HG03521 (cell line): ENCODE results near the gene RWDD3.

Experiments used
- ATAC-seq: cut with Tn5 transposase; IDR thresholded peaks from one replicate; pipeline ENCODE4 v1.9.1; 2021; ENCODE audit warnings: mild to moderate bottlenecking, moderate library complexity; ENCODE audit not compliant: unreplicated experiment

The RWDD3 gene, protein sequence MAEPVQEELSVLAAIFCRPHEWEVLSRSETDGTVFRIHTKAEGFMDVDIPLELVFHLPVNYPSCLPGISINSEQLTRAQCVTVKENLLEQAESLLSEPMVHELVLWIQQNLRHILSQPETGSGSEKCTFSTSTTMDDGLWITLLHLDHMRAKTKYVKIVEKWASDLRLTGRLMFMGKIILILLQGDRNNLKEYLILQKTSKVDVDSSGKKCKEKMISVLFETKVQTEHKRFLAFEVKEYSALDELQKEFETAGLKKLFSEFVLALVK

DNA sequence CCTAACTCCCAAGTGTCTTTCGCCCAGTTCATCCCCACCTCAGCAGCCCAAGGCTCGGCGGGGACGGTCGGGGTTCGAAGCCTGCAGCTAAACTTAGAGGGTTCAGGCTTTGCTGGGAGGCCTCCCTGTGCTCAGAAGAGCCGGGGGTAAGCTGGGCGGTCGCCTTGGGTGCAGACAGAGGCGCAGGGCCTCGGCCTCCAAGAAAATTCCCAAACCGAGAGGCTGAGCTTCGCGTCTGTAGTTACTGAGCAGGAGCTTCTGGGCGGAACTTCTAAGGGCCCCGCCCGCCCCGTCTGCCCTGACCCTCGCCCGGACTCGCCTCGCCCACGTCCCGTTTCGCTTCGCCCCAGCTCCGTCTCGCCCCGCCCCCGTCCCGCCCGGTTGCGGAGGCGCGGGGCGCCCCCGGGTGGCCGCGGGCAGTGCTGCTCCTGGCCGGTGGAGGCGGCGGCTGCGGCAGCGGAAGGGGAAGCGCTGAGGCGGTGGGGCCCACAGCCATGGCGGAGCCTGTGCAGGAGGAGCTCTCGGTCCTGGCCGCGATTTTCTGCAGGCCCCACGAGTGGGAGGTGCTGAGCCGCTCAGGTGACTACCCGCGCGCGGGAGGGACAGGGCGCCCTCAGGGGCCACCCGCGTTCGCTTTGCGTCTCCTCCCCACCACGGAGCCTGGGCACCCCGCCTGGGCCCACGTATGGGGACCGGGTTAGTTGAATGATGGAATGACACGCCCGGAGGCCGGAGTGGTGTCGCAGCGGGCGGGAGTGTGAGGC lies at the start of gene RWDD3:
Gene RWDD3 (plus strand): TSS at position 474 of the 764 bp plus-strand sequence. CDS start 21 bp downstream, at position 495.
- ATAC-seq = peak; percentile 98

GRCh38 chr1:95186149-95186548 lies 47.9 kb upstream of the RWDD3 start:
- no peak for ATAC-seq

GRCh38 chr1:95193591-95193990 lies 40.4 kb upstream of the RWDD3 start:
- ATAC-seq = no peak

DNA sequence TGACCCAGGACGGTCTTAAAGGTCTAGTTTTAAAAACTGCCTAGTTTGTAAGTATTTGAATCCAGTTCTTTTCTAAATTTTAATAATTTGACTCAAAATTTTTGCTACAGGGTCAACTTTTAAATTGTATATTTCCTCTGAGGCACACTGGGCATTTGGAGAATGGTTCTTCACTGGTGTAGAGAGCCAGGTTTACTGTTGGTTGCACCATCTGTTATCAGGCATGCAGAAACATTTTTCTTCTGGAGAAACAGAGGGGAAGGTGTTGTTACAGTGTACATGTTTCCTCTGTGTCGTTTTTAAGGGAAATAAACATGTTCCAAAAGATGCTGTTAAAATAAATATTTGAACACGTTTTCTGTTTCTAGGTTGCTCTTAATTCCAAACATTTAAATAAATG lies 39.0 kb upstream of the RWDD3 start:
- no peak for ATAC-seq

- no peak for ATAC-seq
These were observed 38.0 kb upstream of the RWDD3 start for GRCh38 chr1:95196017-95196416.

- ATAC-seq = no peak
These were observed 36.3 kb upstream of the RWDD3 start for GRCh38 chr1:95197616-95198252.

- ATAC-seq = no peak
These were observed 32.1 kb upstream of the RWDD3 start for GRCh38 chr1:95201905-95202304.

DNA sequence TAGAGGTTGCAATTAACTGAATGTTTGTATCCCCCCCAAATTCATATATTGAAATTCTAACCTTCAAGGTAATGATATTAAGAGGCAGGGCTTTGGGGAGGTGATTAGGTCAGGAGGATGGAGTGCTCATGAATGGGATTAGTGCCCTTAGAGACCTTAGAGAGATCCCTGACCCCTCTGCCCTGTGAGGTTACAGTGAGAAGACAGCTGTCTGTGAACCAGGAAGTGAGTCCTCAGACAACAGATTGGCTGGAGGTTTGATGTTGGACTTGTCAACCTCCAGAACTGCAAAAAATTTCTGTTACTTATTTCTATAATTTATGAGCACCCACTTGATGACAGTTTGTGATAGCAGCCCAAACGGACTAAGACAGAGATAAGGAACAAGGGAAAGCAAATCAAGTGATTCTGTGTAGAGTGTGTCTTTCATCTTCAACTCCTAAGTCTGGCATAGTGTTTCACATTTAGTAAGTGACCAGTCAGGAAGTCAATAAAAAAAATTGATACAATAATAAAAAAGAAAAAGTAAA lies 30.0 kb upstream of the RWDD3 start:
- no peak for ATAC-seq

DNA sequence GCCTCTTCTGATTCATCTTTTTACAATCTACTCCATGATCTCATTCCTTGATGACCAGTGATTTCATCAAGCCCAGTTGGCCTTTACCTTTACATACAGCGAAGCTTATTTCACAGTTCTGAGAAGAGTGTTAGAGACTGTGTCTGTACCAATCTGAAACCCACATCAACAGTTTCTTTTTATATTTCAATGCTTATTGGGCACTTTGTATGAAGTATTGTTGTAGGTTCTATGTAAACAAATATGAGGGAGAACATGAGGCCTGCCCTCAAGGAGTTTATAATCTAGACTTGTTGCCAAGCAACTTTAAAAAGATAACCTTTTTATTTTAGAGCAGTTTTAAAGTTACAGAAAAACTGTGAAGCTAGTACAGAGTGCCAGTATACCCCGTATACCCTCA lies 27.5 kb upstream of the RWDD3 start:
- ATAC-seq = no peak

GRCh38 chr1:95207223-95207935 lies 26.6 kb upstream of the RWDD3 start:
- ATAC-seq = no peak

DNA sequence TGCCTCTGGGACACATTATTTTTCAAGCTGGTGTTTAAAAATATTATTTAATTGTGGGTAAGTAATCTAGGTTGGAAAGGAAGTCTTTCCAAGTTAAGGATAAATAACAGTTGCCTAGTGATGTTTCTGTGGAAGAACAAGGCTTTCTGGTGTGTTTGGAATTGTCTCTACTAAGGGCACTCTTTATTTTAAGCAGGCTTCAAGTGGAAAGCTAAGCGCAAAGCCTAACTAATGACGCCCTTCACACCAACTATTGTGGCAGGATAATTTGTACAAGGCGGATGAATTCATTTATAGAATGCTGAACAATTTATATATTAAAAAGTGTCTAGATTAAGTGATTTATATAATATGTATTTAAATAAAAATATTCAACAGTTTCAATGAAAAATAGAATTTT lies 25.1 kb upstream of the RWDD3 start:
- ATAC-seq = no peak

DNA sequence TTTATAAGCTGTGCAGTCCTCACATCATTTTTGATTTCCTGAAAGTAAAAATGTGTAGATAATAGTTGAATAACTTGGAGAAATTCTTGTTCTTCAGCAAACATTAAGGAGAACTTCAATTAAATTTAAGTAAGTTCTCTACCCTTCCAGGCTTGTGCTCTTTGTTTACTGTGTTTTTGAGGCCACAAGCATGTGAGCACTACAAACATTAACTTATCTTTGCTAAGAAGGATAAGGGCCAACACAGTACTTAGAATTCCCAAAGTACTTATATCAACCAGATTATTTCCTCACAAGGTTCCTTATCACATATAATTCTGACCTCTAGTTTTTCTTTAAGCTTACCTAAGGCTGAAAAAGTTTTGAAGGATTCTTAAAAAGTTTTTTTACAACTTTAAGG lies 24.7 kb upstream of the RWDD3 start:
- ATAC-seq = no peak

- no peak for ATAC-seq
These were observed 17.6 kb upstream of the RWDD3 start for GRCh38 chr1:95216292-95216990.

- ATAC-seq = no peak
These were observed 16.6 kb upstream of the RWDD3 start for GRCh38 chr1:95217371-95217770.

DNA sequence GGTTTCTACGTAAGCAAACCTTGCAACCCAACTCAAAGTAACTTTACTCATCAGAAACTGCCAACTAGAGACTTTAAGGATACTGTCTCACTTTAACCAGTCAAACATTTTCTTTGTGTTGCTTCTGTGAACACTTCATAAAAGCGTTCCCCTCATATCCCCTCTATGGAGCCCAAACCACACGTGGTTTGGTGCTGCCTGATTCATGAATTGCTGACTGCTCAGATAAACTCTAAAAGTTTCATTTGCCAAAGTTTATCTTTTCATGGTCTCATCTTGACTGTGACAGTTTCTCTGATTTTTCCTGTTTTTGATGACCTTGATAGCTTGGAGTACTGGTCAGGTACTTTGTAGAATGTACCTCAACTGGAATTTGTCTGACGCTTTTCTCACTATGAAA lies 14.6 kb upstream of the RWDD3 start:
- ATAC-seq = no peak

GRCh38 chr1:95221306-95221705 lies 12.7 kb upstream of the RWDD3 start:
- ATAC-seq = no peak

- no peak for ATAC-seq
These were observed 11.4 kb upstream of the RWDD3 start for GRCh38 chr1:95222629-95223028.

DNA sequence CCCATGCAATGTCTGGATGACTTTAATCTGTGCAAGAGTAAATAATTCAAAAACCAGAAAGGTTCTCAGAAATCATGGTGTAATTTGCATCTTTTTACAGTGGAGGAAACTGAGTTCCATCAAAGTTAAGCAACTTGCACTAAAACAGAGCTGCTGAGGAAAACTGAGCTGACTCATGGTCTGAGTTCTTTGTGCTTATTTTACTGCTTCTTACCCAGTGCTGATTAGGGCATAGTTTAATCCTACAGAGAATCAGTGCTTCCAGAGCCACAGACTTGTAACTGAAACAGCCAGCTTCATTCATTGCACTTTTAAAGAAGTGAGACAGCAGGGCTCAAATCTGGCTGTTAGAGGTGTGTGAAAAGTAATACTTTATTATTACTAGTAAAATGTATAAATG lies 10.9 kb upstream of the RWDD3 start:
- ATAC-seq = no peak

DNA sequence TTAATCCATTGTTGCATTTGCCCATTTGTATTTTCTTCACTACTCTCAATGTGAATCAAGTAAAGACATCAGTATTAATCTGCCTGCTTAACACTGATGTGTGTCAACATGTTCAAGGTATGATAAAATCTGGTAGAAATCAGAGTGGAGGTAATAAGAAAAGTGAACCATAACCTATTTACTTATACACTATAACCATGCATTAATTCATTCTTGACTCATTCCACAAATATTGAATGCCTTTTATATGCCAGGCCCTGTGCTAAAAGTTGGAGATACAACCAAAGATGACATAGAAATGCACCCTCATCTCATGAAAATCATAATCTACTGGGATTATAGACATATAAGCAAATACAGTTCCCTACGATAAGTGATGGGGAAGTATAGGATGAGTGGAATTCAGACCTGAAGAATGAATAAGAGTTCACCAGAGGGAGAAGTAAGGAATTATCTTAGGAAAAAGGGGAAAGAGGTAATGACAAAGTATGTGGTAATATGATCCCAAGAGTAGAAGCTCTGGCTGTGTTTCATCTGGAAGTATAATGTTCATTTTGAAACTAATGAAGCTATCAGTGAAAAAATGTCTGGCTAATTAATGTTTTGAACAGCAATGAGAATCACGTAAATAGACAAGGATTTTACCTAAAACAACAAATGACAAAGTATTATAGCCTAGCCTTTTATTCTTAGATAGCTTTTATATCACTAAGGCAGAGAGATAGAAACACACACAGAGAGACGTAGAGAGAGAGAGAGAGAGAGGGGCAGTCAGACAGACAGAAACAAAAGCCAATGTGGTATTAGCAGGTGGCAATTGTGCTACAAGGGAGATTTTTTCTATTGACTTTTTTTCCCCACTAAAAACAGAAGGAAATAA lies 7.0 kb upstream of the RWDD3 start:
- no peak for ATAC-seq

DNA sequence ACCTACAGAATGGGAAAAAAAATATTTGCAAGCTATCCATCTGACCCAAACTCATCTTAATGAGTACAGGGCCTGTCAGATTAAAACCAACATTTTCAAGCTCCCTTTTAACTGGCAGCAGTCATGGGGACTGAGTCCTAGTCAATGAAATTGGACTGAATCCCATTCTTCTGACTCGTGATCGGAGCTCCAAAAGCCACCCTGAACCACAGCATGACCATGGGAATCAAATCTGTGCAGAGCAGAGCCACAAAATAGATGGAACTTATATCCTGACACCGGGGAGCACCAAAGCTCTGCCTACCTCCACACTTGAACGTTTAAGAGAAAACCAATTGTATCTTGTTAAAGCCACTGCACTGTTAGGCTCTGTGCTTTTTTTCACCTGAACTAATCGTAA lies 5.0 kb upstream of the RWDD3 start:
- no peak for ATAC-seq
